HG02759 (cell line): ENCODE data around the gene CDKN2B.

Source experiments
- ATAC-seq: cut with Tn5 transposase; IDR thresholded peaks from one replicate; pipeline ENCODE4 v1.9.1; 2021; ENCODE audit warnings: mild to moderate bottlenecking, moderate library complexity; ENCODE audit not compliant: unreplicated experiment

CDKN2B gene

GRCh38 chr9:22035591-22036011 lies 26.5 kb upstream of the CDKN2B start:
- ATAC-seq = no peak

GRCh38 chr9:22033012-22033630 lies 24.0 kb upstream of the CDKN2B start:
- no peak for ATAC-seq

GRCh38 chr9:22031655-22032411 lies 22.7 kb upstream of the CDKN2B start:
- ATAC-seq = no peak

GRCh38 chr9:22030101-22030598 lies 21.0 kb upstream of the CDKN2B start:
- peak; percentile 72 for ATAC-seq

GRCh38 chr9:22029231-22029630 lies 20.1 kb upstream of the CDKN2B start:
- ATAC-seq = no peak

- no peak for ATAC-seq
These were observed 19.3 kb upstream of the CDKN2B start for GRCh38 chr9:22028394-22028793.

GRCh38 chr9:22026696-22027095 lies 17.6 kb upstream of the CDKN2B start:
- no peak for ATAC-seq

GRCh38 chr9:22022396-22022795 lies 13.3 kb upstream of the CDKN2B start:
- no peak for ATAC-seq

- ATAC-seq = no peak
These were observed 1.9 kb upstream of the CDKN2B start for GRCh38 chr9:22010866-22011625.

GRCh38 chr9:22009506-22009867 lies 382 bp upstream of the CDKN2B start:
- peak; percentile 43 for ATAC-seq

- ATAC-seq = no peak
These were observed 755 bp downstream of the CDKN2B start for GRCh38 chr9:22008384-22008716.

- no peak for ATAC-seq
These were observed 3.2 kb downstream of the CDKN2B start for GRCh38 chr9:22005702-22006606.

GRCh38 chr9:22005021-22005701 lies 3.9 kb downstream of the CDKN2B start:
- no peak for ATAC-seq

GRCh38 chr9:22002038-22002437 lies 7.1 kb downstream of the CDKN2B start:
- no peak for ATAC-seq

- no peak for ATAC-seq
These were observed 11.1 kb downstream of the CDKN2B start for GRCh38 chr9:21998026-21998425.

- ATAC-seq = no peak
These were observed 11.6 kb downstream of the CDKN2B start for GRCh38 chr9:21997480-21997879.

- ATAC-seq = no peak
These were observed 12.2 kb downstream of the CDKN2B start for GRCh38 chr9:21996858-21997257.

GRCh38 chr9:21996438-21996837 lies 12.7 kb downstream of the CDKN2B start:
- no peak for ATAC-seq

GRCh38 chr9:21995666-21996398 lies 13.3 kb downstream of the CDKN2B start:
- peak; percentile 30 for ATAC-seq
